Neural progenitor cell (in vitro differentiated cells): ENCODE measurements around the gene FCN3.

Experiments used
- EZH2 ChIP-seq: fragments of 200-600 bp; sonication (generic); IDR thresholded peaks from 2 replicates; pipeline ENCODE4 v1.6.1; 2017; ENCODE audit warnings: antibody characterized with exemption, mild to moderate bottlenecking, moderate library complexity
- TF ChIP-seq, protein P1 (sequence below): fragments of 200-600 bp; sonication (generic); IDR thresholded peaks from 2 replicates; pipeline ENCODE4 v1.5.1; 2017; ENCODE audit warnings: antibody characterized with exemption, mild to moderate bottlenecking

DNA sequence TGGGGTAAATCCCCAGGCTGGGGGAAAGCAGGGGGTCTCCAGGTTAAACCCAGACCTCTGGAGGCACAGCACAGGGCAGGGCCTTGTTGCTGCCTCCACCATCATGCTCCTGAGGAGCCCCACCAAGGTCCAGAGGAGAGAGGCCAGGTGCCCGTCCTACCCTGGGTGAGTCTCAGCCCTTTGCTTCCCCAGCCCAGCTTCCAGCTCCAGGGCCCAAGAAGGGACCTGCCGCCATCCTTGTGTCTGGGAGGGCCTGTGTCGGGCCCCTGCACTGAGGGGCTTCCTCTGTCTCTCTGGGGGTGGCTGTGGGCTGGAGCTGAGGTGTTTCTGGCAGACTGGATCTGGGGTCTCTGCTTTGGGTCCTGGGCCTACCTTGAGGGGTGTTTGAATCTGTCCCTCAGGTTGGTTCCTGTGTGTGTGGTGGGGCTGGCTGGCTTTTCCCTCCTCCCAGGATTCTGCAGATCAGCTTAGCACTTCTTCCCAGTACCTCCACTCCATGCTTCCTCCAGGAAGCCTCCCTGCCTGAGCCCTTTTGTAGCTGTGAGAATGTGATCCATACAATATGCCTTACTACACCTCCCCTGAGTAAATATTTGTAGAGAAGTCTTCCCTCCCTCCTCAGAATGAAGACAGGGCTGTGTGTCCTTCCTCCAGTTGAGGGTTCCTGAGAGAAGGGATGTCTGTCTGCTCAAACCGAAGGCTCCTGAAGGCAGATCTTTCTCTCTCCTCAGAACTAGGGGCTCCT lies 24.0 kb upstream of the FCN3 start:
- no peak for TF ChIP-seq EZH2
- TF ChIP-seq, protein P1, sequence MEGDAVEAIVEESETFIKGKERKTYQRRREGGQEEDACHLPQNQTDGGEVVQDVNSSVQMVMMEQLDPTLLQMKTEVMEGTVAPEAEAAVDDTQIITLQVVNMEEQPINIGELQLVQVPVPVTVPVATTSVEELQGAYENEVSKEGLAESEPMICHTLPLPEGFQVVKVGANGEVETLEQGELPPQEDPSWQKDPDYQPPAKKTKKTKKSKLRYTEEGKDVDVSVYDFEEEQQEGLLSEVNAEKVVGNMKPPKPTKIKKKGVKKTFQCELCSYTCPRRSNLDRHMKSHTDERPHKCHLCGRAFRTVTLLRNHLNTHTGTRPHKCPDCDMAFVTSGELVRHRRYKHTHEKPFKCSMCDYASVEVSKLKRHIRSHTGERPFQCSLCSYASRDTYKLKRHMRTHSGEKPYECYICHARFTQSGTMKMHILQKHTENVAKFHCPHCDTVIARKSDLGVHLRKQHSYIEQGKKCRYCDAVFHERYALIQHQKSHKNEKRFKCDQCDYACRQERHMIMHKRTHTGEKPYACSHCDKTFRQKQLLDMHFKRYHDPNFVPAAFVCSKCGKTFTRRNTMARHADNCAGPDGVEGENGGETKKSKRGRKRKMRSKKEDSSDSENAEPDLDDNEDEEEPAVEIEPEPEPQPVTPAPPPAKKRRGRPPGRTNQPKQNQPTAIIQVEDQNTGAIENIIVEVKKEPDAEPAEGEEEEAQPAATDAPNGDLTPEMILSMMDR, result no peak
